Stimulated activated CD4-positive, alpha-beta T cell treated with anti-CD3 and anti-CD28 coated beads, Interleukin-15, amount 100 ng/mL, for 1 hour (primary cell): ENCODE measurements around the gene FGFR1OP2.

Source experiments
- DNase-seq, 2 donors: peaks; one replicate each; pipeline ENCODE4 v3.0.0-alpha.2; 2020; ENCODE audit warnings: low read depth in 1 of 2, low spot score in 1 of 2

The FGFR1OP2 gene

GRCh38 chr12:27001663-27002062 lies 63.4 kb downstream of the FGFR1OP2 start:
- no peak for DNase-seq

- no peak for DNase-seq
These were observed 63.9 kb downstream of the FGFR1OP2 start for GRCh38 chr12:27002141-27002540.

GRCh38 chr12:27003421-27004381 lies 65.4 kb downstream of the FGFR1OP2 start:
- no peak for DNase-seq

- DNase-seq = no peak
These were observed 67.2 kb downstream of the FGFR1OP2 start for GRCh38 chr12:27005495-27005894.

GRCh38 chr12:27006797-27007467 lies 68.7 kb downstream of the FGFR1OP2 start:
- DNase-seq = no peak

- DNase-seq = no peak
These were observed 69.8 kb downstream of the FGFR1OP2 start for GRCh38 chr12:27008081-27008480.

GRCh38 chr12:27009881-27010301 lies 71.6 kb downstream of the FGFR1OP2 start:
- no peak for DNase-seq

GRCh38 chr12:27012239-27012981 lies 74.1 kb downstream of the FGFR1OP2 start:
- no peak for DNase-seq

GRCh38 chr12:27012982-27013255 lies 74.6 kb downstream of the FGFR1OP2 start:
- no peak for DNase-seq

- DNase-seq = no peak
These were observed 75.4 kb downstream of the FGFR1OP2 start for GRCh38 chr12:27013611-27014084.

- DNase-seq = peak; percentile 92
These were observed 76.0 kb downstream of the FGFR1OP2 start, which contains the start of gene TM7SF3 for GRCh38 chr12:27014085-27014858. TSS of gene TM7SF3 (minus strand) at chr12:27014384. CDS start at chr12:27014168, 216 bp downstream.

GRCh38 chr12:27014859-27015729 lies 76.8 kb downstream of the FGFR1OP2 start:
- no peak for DNase-seq

- DNase-seq = no peak
These were observed 77.4 kb downstream of the FGFR1OP2 start for GRCh38 chr12:27015730-27016076.
